GM18519 (cell line): ENCODE measurements around the gene DSE.

ENCODE experiments used
- ATAC-seq: cut with Tn5 transposase; IDR thresholded peaks from one replicate; pipeline ENCODE4 v1.9.1; 2021; ENCODE audit warnings: mild to moderate bottlenecking, moderate library complexity; ENCODE audit not compliant: unreplicated experiment, low FRiP score

Gene DSE

GRCh38 chr6:116385921-116386320, 15.2 kb downstream of the DSE start:
- ATAC-seq: no peak

GRCh38 chr6:116386581-116387299, 16.0 kb downstream of the DSE start:
- ATAC-seq: no peak

- peak; percentile 44 for ATAC-seq
These were observed 16.6 kb downstream of the DSE start for GRCh38 chr6:116387374-116387773.

- ATAC-seq: no peak
These were observed 18.2 kb downstream of the DSE start for GRCh38 chr6:116388924-116389323.

GRCh38 chr6:116389357-116389756, 18.6 kb downstream of the DSE start:
- ATAC-seq: no peak

GRCh38 chr6:116390581-116390980, 19.8 kb downstream of the DSE start:
- peak; percentile 52 for ATAC-seq

- no peak for ATAC-seq
These were observed 21.6 kb downstream of the DSE start for GRCh38 chr6:116392132-116393013.

GRCh38 chr6:116393430-116393829, 22.7 kb downstream of the DSE start:
- ATAC-seq: no peak

- ATAC-seq: no peak
These were observed 24.9 kb downstream of the DSE start for GRCh38 chr6:116395647-116396046.

GRCh38 chr6:116396441-116396840, 25.7 kb downstream of the DSE start:
- no peak for ATAC-seq

GRCh38 chr6:116397914-116398313, 27.2 kb downstream of the DSE start:
- no peak for ATAC-seq

GRCh38 chr6:116398316-116399010, 27.7 kb downstream of the DSE start:
- no peak for ATAC-seq

GRCh38 chr6:116399287-116399686, 28.5 kb downstream of the DSE start:
- no peak for ATAC-seq

- no peak for ATAC-seq
These were observed 29.6 kb downstream of the DSE start for GRCh38 chr6:116400328-116400727.

GRCh38 chr6:116402108-116402937, 31.6 kb downstream of the DSE start:
- no peak for ATAC-seq

GRCh38 chr6:116403205-116403604, 32.5 kb downstream of the DSE start:
- ATAC-seq: no peak

- no peak for ATAC-seq
These were observed 33.9 kb downstream of the DSE start for GRCh38 chr6:116404696-116405095.

- peak; percentile 63 for ATAC-seq
These were observed 34.4 kb downstream of the DSE start for GRCh38 chr6:116405138-116405537.

- no peak for ATAC-seq
These were observed 35.1 kb downstream of the DSE start for GRCh38 chr6:116405652-116406356.
